ENCODE measurements around the gene PSD4.

DNA sequence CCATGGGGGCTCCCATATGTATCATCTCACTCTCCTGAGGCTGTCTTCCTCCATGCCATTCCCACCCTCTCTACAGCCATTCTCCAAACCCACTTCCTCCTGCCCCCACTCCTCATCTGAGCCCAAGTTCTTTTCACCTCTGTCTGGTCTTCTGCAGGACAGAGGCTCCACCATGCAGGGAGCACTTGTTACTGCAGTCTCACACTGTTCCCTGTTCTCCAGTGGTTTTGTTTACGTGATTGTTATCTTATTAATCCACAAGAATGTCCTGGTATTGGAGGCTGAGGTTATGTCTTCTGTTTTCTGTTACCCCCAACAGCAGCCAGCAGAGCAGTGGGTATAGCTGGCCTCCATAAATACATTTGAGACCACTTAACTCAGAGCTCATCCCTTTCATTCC, 53.5 kb downstream of the PSD4 start:
- no peak for TF ChIP-seq CTCF (IDR thresholded peaks at IDR 0.05; ENCODE audit: insufficient read depth, low read length, poor library complexity, severe bottlenecking)
- no peak for TF ChIP-seq EZH2phosphoT487 (conservative IDR thresholded peaks at IDR 0.05; ENCODE audit: low read length)
